CD4-positive, CD25-positive, alpha-beta regulatory T cell (primary cell): ENCODE measurements around the gene SLC23A1. TPM values are rescaled to one million over a fixed set of nuclear protein-coding genes. Genes with fewer than 3 reads are reported as not detected.

Experiments
- ATAC-seq, 2 donors: fragments of 150-1000 bp; cut with Tn5 transposase; one replicate each; pipeline ENCODE4 v1.10.0; 2021; ENCODE audit warnings: low read depth in 2 of 2, moderate number of reproducible peaks in 2 of 2, moderate library complexity in 1 of 2
- DNase-seq, 3 donors: peaks; one replicate each; pipeline versions ENCODE4 v3.0.0 to v3.0.0-alpha.2; 2012 to 2022; ENCODE audit warnings: mixed read lengths in 1 of 3
- H3K27ac ChIP-seq: one replicate; pipeline ENCODE4 v1.7.0; 2013; ENCODE audit warnings: mild to moderate bottlenecking, low read length; ENCODE audit not compliant: insufficient read depth, poor library complexity, severe bottlenecking
- H3K27me3 ChIP-seq: one replicate; pipeline ENCODE4 v1.7.0; 2013; ENCODE audit warnings: low read length; ENCODE audit not compliant: control insufficient read depth, insufficient read depth
- H3K36me3 ChIP-seq: one replicate; pipeline ENCODE4 v1.7.0; 2013; ENCODE audit warnings: mild to moderate bottlenecking, low read length, moderate library complexity; ENCODE audit not compliant: control insufficient read depth, insufficient read depth
- H3K4me1 ChIP-seq: 2 replicates; pipeline ENCODE4 v1.7.0; 2013; ENCODE audit warnings: mild to moderate bottlenecking, low read length; ENCODE audit not compliant: insufficient read depth, control insufficient read depth, poor library complexity, severe bottlenecking
- H3K4me3 ChIP-seq: one replicate; pipeline ENCODE4 v1.7.0; 2013; ENCODE audit warnings: low read depth, mild to moderate bottlenecking, low read length, moderate library complexity
- H3K9me3 ChIP-seq, 2 experiments: 1 replicate in 1 of 2; 2 replicates in 1 of 2; pipeline ENCODE4 v1.7.0; 2013; ENCODE audit warnings: low read length in 2 of 2, mild to moderate bottlenecking in 1 of 2, moderate library complexity in 1 of 2; ENCODE audit not compliant: control insufficient read depth in 2 of 2
- H3K27ac Mint-ChIP-seq, 3 donors: one replicate each; pipeline ENCODE4 v1.8.0; 2020 to 2022; ENCODE audit warnings: mild to moderate bottlenecking in 3 of 3, mixed read lengths in 3 of 3, moderate library complexity in 2 of 3
- H3K27me3 Mint-ChIP-seq: one replicate; pipeline ENCODE4 v1.8.0; 2022; ENCODE audit warnings: mild to moderate bottlenecking, mixed read lengths
- H3K36me3 Mint-ChIP-seq: one replicate; pipeline ENCODE4 v1.8.0; 2020; ENCODE audit warnings: mixed read lengths
- H3K4me1 Mint-ChIP-seq, 4 donors: one replicate each; pipeline ENCODE4 v1.8.0; 2020 to 2022; ENCODE audit warnings: mixed read lengths in 4 of 4, mild to moderate bottlenecking in 1 of 4
- H3K4me3 Mint-ChIP-seq, 4 donors: one replicate each; pipeline ENCODE4 v1.8.0; 2020 to 2022; ENCODE audit warnings: mild to moderate bottlenecking in 4 of 4, mixed read lengths in 4 of 4, moderate library complexity in 3 of 4
- H3K9me3 Mint-ChIP-seq, 7 donors: one replicate each; pipeline ENCODE4 v1.8.0; 2020 to 2022; ENCODE audit warnings: mixed read lengths in 7 of 7, mild to moderate bottlenecking in 3 of 7, moderate library complexity in 2 of 7
- polyA plus RNA-seq, 4 donors: library from polyadenylated mRNA; unstranded; fragments of 300-500 nt; fragmentation: Illumina TruSeq; gene quantifications; one replicate each; pipeline ENCODE4 v1.2.3, GENCODE V29; 2021
- total RNA-seq: library from RNA; stranded (reverse); gene quantifications from one replicate; pipeline ENCODE4 v1.2.3, GENCODE V29; 2022

SLC23A1 gene
- total and polyA plus RNA-seq, 5 donors from 2014 or later = 0.09 to 0.13 TPM; not detected in 3

GRCh38 chr5:139418793-139419192 lies 35.7 kb upstream of the SLC23A1 start:
- H3K4me1 Mint-ChIP-seq = peaks cover 18 to 38% (median 33%) of the 10 kb centered on the region in 4 donors
- H3K4me1 ChIP-seq = peaks cover 27% of the 10 kb centered on the region
- no peaks in the 10 kb centered on the region for H3K27me3 ChIP-seq
- DNase-seq (no peak), ATAC-seq (no peak)
- no peak overlapping the region for H3K27ac ChIP-seq
- no peaks in the 10 kb centered on the region for H3K27me3 Mint-ChIP-seq
- H3K9me3 ChIP-seq = no peaks in the 10 kb centered on the region
- H3K4me3 Mint-ChIP-seq = no peak overlapping the region
- no peaks in the 10 kb centered on the region for H3K9me3 Mint-ChIP-seq
- peaks cover 24% of the 10 kb centered on the region for H3K36me3 Mint-ChIP-seq
- peaks cover 8% of the 10 kb centered on the region for H3K36me3 ChIP-seq
- no peak overlapping the region for H3K4me3 ChIP-seq
- no peak overlapping the region for H3K27ac Mint-ChIP-seq

GRCh38 chr5:139417214-139417613 lies 34.1 kb upstream of the SLC23A1 start:
- H3K4me1 ChIP-seq = peaks cover 30% of the 10 kb centered on the region
- H3K27ac ChIP-seq = no peak overlapping the region
- peaks cover 7% of the 10 kb centered on the region for H3K36me3 ChIP-seq
- Mint-ChIP-seq H3K4me1 (peaks cover 25 to 38% (median 33%) of the 10 kb centered on the region in 4 donors), H3K27ac (no peak overlapping the region), H3K4me3 (no peak overlapping the region), H3K9me3 (no peaks in the 10 kb centered on the region), H3K36me3 (peaks cover 20% of the 10 kb centered on the region), H3K27me3 (no peaks in the 10 kb centered on the region)
- ATAC-seq (no peak), DNase-seq (no peak)
- H3K27me3 ChIP-seq = no peaks in the 10 kb centered on the region
- no peak overlapping the region for H3K4me3 ChIP-seq
- H3K9me3 ChIP-seq = no peaks in the 10 kb centered on the region

GRCh38 chr5:139416651-139417050 lies 33.6 kb upstream of the SLC23A1 start:
- Mint-ChIP-seq H3K27ac (no peak overlapping the region), H3K9me3 (no peaks in the 10 kb centered on the region), H3K36me3 (peaks cover 18% of the 10 kb centered on the region), H3K4me3 (peak overlapping the region in 1 of 4 donors; percentile 11), H3K27me3 (no peaks in the 10 kb centered on the region), H3K4me1 (peaks cover 22 to 36% (median 32%) of the 10 kb centered on the region in 4 donors)
- peaks cover 7% of the 10 kb centered on the region for H3K36me3 ChIP-seq
- ATAC-seq (no peak), DNase-seq (no peak)
- H3K27me3 ChIP-seq = no peaks in the 10 kb centered on the region
- peaks cover 30% of the 10 kb centered on the region for H3K4me1 ChIP-seq
- H3K27ac ChIP-seq = no peak overlapping the region
- H3K9me3 ChIP-seq = no peaks in the 10 kb centered on the region
- H3K4me3 ChIP-seq = no peak overlapping the region

- Mint-ChIP-seq H3K27me3 (no peaks in the 10 kb centered on the region), H3K4me3 (peak overlapping the region in 2 of 4 donors; percentile 19 to 22), H3K27ac (peak overlapping the region in 1 of 3 donors; percentile 64), H3K9me3 (no peaks in the 10 kb centered on the region), H3K36me3 (peaks cover 18% of the 10 kb centered on the region), H3K4me1 (peaks cover 22 to 36% (median 32%) of the 10 kb centered on the region in 4 donors)
- Histone ChIP-seq H3K9me3 (no peaks in the 10 kb centered on the region), H3K4me1 (peaks cover 30% of the 10 kb centered on the region), H3K27ac (no peak overlapping the region), H3K27me3 (no peaks in the 10 kb centered on the region), H3K4me3 (peak overlapping the region; percentile 46), H3K36me3 (peaks cover 7% of the 10 kb centered on the region)
- no peak for ATAC-seq
- DNase-seq = no peak
These were observed 32.8 kb upstream of the SLC23A1 start for GRCh38 chr5:139415869-139416268.

GRCh38 chr5:139415221-139415861 lies 32.2 kb upstream of the SLC23A1 start:
- Histone ChIP-seq H3K27me3 (no peaks in the 10 kb centered on the region), H3K4me1 (peaks cover 30% of the 10 kb centered on the region), H3K9me3 (no peaks in the 10 kb centered on the region), H3K27ac (peak overlapping the region; percentile 55), H3K36me3 (peaks cover 7% of the 10 kb centered on the region), H3K4me3 (peak overlapping the region; percentile 59)
- Mint-ChIP-seq H3K4me3 (peak overlapping the region in 3 of 4 donors; percentile 36 to 49 (median 45)), H3K27ac (peak overlapping the region; percentile 64 to 88 (median 86)), H3K36me3 (peaks cover 18% of the 10 kb centered on the region), H3K9me3 (no peaks in the 10 kb centered on the region), H3K4me1 (peaks cover 22 to 36% (median 32%) of the 10 kb centered on the region in 4 donors), H3K27me3 (no peaks in the 10 kb centered on the region)
- peak in 1 of 2 donors; percentile 24 for ATAC-seq
- DNase-seq = peak in 1 of 3 donors; percentile 77

GRCh38 chr5:139414581-139415130 lies 31.6 kb upstream of the SLC23A1 start:
- Mint-ChIP-seq H3K27ac (peak overlapping the region; percentile 64 to 88 (median 86)), H3K9me3 (no peaks in the 10 kb centered on the region), H3K27me3 (no peaks in the 10 kb centered on the region), H3K4me1 (peaks cover 22 to 36% (median 32%) of the 10 kb centered on the region in 4 donors), H3K36me3 (peaks cover 14% of the 10 kb centered on the region), H3K4me3 (peak overlapping the region; percentile 36 to 49 (median 44))
- Histone ChIP-seq H3K4me3 (peak overlapping the region; percentile 59), H3K4me1 (peaks cover 30% of the 10 kb centered on the region), H3K9me3 (no peaks in the 10 kb centered on the region), H3K27me3 (no peaks in the 10 kb centered on the region), H3K36me3 (peaks cover 4% of the 10 kb centered on the region), H3K27ac (peak overlapping the region; percentile 55)
- DNase-seq (peak in 2 of 3 donors; percentile 24 to 52), ATAC-seq (peak; percentile 19 to 23)

GRCh38 chr5:139413963-139414362 lies 30.9 kb upstream of the SLC23A1 start:
- no peaks in the 10 kb centered on the region for H3K9me3 Mint-ChIP-seq
- Histone ChIP-seq H3K4me1 (peaks cover 30% of the 10 kb centered on the region), H3K36me3 (no peaks in the 10 kb centered on the region), H3K27me3 (no peaks in the 10 kb centered on the region), H3K4me3 (peak overlapping the region; percentile 59), H3K27ac (peak overlapping the region; percentile 55), H3K9me3 (no peaks in the 10 kb centered on the region)
- peak overlapping the region; percentile 0 to 62 (median 28) for H3K4me3 Mint-ChIP-seq
- no peaks in the 10 kb centered on the region for H3K27me3 Mint-ChIP-seq
- peaks cover 22 to 36% (median 32%) of the 10 kb centered on the region in 4 donors for H3K4me1 Mint-ChIP-seq
- DNase-seq (peak in 1 of 3 donors; percentile 59), ATAC-seq (no peak)
- H3K27ac Mint-ChIP-seq = peak overlapping the region; percentile 64 to 88 (median 86)
- H3K36me3 Mint-ChIP-seq = peaks cover 13% of the 10 kb centered on the region
